DMS153 treated with DMSO at 0.1 percent for 48 hours (cell line): ENCODE results near the gene CPNE2.
"Not testable (repeated sequence)": the region's sequence is repeated elsewhere in the genome, so short reads cannot be mapped to it uniquely, and the experiment has no call there.

Experiments
- DNase-seq: peaks from one replicate; lab custom pipeline; 2025; ENCODE audit not compliant: unreplicated experiment; lab: John Stamatoyannopoulos, UW

CPNE2 gene

GRCh38 chr16:57098188-57098841 lies 5.9 kb downstream of the CPNE2 start:
- no peak for DNase-seq

- not testable (repeated sequence) for DNase-seq
These were observed 7.6 kb downstream of the CPNE2 start for GRCh38 chr16:57099965-57100364.

- DNase-seq = no peak
These were observed 8.1 kb downstream of the CPNE2 start for GRCh38 chr16:57100445-57100844.

GRCh38 chr16:57102888-57103851 lies 10.8 kb downstream of the CPNE2 start:
- no peak for DNase-seq

- no peak for DNase-seq
These were observed 12.3 kb downstream of the CPNE2 start for GRCh38 chr16:57104706-57105105.

GRCh38 chr16:57105184-57105583 lies 12.8 kb downstream of the CPNE2 start:
- no peak for DNase-seq

GRCh38 chr16:57106767-57107166 lies 14.4 kb downstream of the CPNE2 start:
- DNase-seq = no peak

GRCh38 chr16:57107321-57107922 lies 15.0 kb downstream of the CPNE2 start:
- no peak for DNase-seq

GRCh38 chr16:57108432-57108831 lies 16.0 kb downstream of the CPNE2 start:
- no peak for DNase-seq

GRCh38 chr16:57109259-57110105 lies 17.1 kb downstream of the CPNE2 start:
- not testable (repeated sequence) for DNase-seq

- DNase-seq = no peak
These were observed 18.6 kb downstream of the CPNE2 start for GRCh38 chr16:57110937-57111336.

- DNase-seq = no peak
These were observed 19.0 kb downstream of the CPNE2 start for GRCh38 chr16:57111420-57111819.

- DNase-seq = no peak
These were observed 20.1 kb downstream of the CPNE2 start for GRCh38 chr16:57112403-57113041.

- no peak for DNase-seq
These were observed 20.7 kb downstream of the CPNE2 start for GRCh38 chr16:57113042-57113453.

- no peak for DNase-seq
These were observed 21.3 kb downstream of the CPNE2 start for GRCh38 chr16:57113664-57114063.

- DNase-seq = no peak
These were observed 22.8 kb downstream of the CPNE2 start for GRCh38 chr16:57115168-57115513.

GRCh38 chr16:57115514-57116182 lies 23.3 kb downstream of the CPNE2 start:
- no peak for DNase-seq

- DNase-seq = no peak
These were observed 26.2 kb downstream of the CPNE2 start for GRCh38 chr16:57118461-57119084.

- DNase-seq = no peak
These were observed 31.0 kb downstream of the CPNE2 start for GRCh38 chr16:57123216-57123973.
